Right ventricle myocardium superior (tissue), 1 donor: ENCODE results near the gene DVL1. TPM values are rescaled to one million over a fixed set of nuclear protein-coding genes. Genes with fewer than 3 reads are reported as not detected.

Experiments
- ATAC-seq: fragments of 200-7000 bp; cut with Tn5 transposase; one replicate; pipeline ENCODE4 v1.9.1; 2020; ENCODE audit warnings: mild to moderate bottlenecking; ENCODE audit not compliant: poor library complexity
- DNase-seq: peaks from one replicate; pipeline ENCODE4 v3.0.0-alpha.2; 2020
- intact Hi-C: fragments of 100-400 bp; cut with DNase I; formaldehyde crosslinking; loops from one replicate; pipeline ENCODE4 v1.11.2; 2022
- total RNA-seq: library from RNA; stranded (reverse); fragmentation: NEBNext Ultra II Directional; extraction: Animal tissue kit (Norgen Biotek cat#: 25700); gene quantifications from one replicate; pipeline ENCODE4 v1.2.1, GENCODE V29; 2021
- donor health status: DM: no; HTN: yes; CAD: no; lungs with severe emphysema.

Gene DVL1
- total RNA-seq, 1 donor from 2014 or later = 126 TPM

DNA sequence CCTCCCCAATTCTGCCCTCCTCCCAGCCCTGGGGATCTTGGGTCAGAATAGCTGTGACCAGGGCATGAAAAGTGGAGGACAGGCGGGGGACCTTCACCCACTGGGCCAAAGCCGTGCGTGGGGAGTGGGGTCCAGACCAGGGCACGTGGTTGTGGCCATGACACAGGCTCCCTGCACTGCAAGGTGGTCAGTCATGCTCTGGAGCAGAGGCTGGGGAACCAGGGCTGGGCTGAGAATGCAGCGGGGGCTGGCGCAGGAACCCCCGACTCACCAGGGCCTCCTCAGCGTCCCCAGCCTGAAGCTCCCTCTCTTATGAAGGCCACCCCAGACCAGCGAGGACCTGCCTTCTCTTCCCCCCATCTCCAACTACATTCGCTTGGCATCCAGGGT is 2.7 kb downstream of the DVL1 start:
- ATAC-seq (no peak), DNase-seq (no peak)
- intact Hi-C loops = no loop called here

DNA sequence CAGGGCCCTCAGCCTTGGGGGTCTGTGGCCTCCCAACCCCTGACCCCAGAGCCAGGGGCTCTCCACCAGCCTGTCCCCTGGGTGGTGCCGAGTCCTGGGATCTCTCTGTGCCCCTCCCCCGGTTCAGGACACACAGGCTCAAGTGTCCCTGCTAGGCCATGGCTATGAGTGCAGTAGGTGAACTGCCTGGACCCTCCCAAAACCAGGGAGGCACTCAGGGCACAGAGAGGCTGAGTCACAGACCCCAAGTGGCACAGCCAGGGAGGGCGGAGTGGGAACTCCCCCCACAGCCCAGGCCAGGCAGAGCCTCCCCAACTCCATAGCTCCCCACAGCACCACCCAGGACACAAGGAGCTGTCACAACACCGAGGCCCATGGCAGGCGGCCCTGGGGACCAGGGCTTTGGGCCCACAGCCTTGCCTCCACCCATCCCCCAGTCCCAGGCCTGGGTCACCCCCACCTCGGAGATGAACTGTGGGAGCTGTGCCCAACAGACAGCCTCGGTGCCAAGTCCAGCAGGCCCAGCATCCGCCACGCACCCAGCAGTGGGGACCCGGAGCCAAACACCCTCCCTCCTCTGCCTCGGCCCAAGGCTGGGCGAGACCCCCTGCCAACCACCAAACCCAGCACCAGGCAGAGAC is 3.2 kb downstream of the DVL1 start:
- ATAC-seq (peak; percentile 14), DNase-seq (no peak)
- intact Hi-C loops = no loop called here

DNA sequence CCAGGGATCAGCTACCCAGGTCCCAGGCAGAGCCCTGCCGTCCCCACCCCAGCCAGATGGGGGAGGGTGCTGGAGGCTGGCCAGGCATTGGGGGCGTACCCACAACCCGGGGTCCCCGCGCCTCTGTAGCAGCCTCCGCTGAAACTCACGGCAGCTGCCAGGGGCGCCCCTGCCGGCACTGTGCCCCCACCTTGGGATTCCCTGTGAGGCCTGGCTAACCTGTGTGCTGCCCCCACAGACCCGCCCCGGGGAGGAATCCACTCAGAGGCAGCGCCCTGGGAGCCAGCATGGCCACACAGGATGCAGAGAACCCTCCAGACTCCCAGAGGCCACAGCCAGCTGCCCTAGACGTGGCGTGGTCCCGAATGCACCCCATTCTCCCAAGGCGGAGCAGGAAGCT is 3.8 kb downstream of the DVL1 start:
- DNase-seq (no peak), ATAC-seq (no peak)
- intact Hi-C loops = no loop called here

DNA sequence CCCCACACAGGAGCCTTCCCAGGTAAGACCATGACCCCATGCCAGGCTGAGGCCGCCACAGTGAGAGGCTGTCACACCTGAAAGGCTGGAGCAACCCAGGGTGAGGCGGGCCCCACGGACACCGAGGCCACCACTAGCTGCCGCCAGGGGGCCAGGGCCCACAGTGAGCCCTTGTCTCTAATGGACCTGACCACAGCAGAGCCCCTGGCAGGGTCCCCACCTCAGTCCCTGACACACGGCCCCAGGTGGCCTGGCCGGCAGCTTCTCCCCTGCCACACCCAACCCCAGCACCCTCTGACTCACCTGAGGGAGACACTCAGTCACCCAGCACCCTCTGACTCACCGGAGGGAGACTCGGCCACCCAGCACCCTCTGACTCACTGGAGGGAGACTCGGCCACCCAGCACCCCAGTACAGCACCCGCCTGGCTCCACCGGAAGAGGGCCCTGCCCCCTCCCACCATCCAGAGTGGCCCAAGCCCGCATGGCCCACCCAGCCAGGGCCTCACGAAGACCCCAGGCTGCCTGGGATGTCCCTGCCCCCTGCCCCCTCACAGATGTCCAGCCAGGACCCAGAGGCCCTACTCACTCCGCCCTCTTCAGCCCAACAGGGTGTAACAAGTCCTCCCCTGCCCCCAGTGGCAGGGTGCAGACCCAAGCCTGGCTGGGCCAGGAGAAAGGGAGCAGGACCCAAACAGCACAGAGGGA is 4.4 kb downstream of the DVL1 start:
- ATAC-seq (no peak), DNase-seq (no peak)
- intact Hi-C loops = no loop called here

DNA sequence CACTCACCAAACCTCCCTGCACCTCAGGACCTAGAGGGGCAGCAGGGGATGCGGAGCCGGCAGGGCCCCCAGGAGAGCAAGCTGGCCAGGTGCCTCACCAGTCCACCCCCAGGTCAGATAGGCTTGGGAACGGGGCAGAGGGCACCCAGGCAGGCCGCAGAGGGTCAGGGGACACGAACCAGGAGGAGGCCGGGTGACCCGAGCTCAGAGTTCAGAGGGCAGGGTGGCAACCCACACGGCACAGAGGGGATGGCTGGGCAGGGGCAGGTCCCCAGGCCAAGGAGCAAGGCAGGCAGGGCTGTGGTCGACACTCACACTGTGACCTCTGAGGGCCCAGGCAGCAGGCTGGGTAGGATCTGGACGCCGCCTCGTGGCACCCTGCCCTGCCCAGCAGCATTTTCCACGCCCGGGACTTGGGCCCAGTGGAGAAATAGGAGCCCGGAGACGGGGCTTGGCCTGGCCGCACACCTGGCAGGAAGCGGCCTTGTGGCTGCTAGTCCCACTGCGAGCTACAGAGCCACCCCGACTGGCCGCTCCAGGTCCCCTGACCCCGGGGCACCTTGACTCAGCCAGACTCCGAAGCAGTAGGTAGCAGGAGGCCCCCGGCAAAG is 5.3 kb downstream of the DVL1 start:
- ATAC-seq (peak; percentile 22), DNase-seq (no peak)
- intact Hi-C loops = no loop called here

DNA sequence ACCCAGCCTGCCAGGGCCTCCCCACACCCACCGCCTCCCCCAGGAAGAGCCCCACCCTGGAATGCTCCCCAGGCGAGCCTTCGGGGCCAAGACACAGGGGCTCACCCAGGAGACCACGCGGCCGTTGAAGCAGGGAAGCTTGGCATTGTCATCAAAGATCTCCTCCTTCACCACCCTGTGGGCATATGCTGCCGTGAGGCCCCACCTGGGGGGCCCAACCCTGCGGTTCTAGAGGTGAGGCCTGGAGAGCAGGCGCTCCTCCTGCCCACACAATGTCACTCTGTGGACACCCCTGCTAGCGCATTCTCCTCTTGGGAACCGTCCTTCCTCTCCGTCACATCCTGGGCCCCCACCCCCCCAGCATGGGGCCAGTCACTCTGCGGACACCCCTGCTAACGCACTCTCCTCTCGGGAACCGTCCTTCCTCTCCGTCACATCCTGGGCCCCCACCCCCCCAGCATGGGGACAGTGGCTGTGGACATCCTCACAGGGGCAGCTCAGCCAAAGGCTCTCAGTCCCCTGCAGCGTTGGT is 6.6 kb downstream of the DVL1 start:
- no peak for ATAC-seq
- intact Hi-C loops = no loop called here
- no peak for DNase-seq

DNA sequence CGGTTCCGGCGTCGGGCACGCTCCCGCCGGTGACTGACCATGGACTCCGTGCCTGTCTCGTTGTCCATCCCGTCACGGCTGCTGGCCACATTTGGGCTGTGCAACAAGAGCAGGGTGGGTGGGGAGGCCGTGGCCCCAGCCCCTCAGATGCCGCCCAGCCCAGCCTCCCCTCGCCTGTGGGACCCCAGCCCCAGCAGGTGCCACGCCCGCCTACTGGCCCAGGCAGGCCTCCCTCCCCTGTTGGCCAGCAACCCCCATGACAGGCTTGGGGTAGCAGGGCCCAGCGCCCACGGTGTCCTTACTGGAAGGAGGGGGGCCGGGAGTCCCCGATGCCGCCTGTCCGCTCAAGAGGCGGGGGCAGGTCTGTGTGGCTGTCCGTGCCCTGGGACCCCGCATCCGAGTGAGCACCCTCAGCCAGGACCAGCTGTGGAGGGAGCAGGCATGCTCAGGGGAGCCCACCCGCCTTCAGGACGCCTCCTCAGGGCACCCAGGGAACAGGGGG is 7.1 kb downstream of the DVL1 start:
- no peak for ATAC-seq
- intact Hi-C loops = no loop called here
- DNase-seq = no peak

DNA sequence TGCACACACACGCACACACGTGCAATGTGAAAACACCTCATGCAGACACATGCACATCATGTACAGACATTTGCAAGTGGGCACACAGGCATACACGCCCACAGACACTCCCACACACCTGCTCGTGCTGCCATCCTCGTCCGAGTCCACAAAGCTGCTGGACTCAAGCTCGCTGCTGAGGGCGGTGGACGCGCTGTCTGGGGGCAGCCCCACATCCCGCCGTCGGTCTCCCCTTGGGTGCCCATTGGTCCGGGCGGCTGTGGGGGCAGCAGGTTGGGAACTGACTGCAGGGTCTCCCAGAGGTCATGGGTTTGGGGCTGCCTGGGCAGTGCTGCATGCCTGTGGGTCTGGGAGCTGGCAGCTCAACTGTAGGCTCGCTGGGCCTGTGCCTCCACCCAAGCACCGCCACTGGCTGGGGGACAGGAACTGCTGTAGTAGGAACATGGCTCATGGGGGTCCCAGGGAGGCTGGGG is 7.6 kb downstream of the DVL1 start:
- intact Hi-C loops = no loop called here
- ATAC-seq (no peak), DNase-seq (no peak)

DNA sequence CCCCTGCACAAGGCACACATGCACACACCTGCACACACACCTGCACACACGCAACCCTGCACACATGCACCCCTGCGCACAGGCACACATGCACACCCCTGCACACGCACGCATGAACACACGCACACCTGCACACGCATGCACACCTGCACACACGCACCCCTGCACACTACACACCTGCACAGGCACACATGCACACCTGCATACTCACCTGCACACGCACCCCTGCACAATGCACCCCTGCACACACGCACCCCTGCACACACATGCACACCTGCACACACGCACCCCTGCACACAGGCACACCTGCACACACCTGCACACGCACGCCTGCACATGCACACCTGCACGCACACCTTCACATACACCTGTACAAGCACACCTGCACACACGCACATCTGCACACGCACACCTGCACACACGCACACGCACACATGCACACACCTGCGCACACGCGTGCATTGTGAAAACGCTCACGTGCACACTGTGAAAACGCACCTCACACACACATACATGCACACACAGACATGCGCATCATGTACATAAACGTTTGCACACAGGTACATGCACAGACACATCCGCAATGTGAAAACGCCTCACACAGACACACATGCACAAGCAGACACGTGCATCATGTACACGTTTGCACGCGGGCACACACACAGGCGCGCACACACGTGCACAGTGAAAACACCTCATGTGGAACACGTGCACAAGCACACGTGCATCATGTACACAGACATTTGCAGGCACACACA is 8.2 kb downstream of the DVL1 start:
- DNase-seq (no peak), ATAC-seq (no peak)
- intact Hi-C loops = no loop called here

DNA sequence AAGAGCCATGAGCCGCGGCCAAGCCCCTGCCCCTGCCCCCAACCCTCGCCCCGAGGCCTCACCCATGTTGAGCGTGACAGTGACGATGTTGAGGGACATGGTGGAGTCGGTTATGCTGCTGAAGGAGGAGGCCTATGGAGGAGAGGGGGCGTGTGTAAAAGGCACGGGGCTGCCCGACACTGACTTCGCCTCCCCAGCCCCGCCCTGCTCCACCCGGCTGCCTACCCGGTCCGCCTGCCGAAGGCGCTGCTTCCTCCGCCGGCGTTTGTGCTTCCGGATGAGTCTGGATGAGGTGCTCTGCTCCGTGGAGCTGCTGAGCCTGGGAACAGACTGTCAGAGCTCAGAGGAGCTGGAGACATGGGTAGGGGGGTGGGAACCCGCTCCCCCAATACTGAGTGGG is 9.0 kb downstream of the DVL1 start:
- DNase-seq = no peak
- intact Hi-C loops = no loop called here
- ATAC-seq = no peak

DNA sequence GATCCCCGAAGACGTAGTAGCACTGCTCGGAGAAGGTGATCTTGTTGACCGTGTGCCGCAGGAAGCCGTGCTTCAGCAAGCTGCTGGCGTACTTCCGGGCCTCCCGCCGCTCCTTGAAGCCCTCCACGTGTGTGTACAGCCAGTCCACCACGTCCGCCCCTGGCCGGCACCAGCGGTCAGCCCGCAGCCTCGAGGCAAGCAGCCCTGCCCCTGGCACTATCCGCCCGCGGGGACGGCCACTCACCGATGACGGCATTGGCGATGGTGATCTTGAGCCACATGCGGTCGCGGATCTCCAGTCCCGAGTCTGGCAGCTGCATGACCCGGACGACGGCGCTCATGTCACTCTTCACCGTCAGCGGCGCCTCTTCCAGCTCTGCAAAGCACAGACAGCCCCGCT is 10.9 kb downstream of the DVL1 start:
- no peak for DNase-seq
- intact Hi-C loops = no loop called here
- ATAC-seq = no peak

DNA sequence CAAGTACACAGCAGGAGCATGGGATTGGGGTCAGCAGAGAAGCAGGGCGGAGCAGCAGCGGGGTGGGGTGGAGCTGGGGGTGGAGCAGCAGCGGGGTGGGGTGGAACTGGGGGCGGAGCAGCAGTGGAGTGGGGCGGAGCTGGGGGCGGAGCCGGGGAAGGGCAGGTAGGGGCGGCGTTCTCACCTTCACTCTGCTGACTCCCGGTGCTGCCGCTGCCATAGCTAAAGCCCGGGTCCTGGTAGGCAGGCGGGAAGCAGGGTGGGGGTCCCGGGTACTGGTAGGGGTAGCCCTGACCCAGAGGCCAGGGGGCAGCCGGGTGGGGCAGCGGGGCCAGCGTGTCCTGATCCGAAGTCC is 11.4 kb downstream of the DVL1 start:
- DNase-seq (no peak), ATAC-seq (no peak)
- intact Hi-C loops = no loop called here

DNA sequence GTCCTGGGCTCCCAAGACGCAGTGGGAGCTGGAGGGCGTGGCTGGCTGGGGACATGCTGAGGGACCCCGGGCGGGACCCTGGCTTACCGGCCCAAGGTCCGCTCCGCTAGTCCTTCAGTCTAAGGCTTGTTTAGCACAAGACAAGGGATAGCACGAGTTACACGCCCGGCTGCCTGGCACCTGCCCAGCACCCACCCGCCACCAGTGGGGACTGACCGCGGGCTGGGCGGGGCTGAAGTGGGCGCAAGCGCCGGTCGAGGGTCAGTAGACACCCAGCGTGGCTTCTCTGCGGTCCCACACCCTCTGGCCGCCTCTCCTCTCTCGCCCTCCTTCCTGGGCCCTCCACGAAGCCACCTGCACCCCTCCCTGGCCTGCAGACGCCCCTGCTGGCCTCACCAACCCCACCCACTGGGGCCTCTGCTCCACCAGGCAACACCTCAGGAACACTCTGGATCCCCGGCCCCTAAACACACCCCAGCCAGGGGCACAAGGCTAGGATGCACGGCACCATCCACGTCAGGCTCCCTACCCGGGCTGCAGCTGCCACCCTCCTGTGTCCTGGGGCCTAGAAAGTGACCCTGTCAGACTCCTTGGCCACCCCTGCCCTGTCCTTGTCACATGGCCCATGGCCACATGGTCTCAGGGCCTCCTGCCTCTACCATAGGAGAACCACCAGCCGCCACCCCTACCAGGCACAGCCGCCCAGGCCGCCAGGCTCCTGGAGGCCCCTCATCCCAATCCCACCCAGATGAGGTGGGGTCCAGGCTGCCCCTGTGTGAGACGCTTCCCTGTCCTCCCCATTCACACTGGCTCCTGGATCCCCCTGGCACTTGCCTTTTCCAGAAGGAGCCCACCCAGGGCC is 12.1 kb downstream of the DVL1 start:
- ATAC-seq = no peak
- intact Hi-C loops = no loop called here
- no peak for DNase-seq

DNA sequence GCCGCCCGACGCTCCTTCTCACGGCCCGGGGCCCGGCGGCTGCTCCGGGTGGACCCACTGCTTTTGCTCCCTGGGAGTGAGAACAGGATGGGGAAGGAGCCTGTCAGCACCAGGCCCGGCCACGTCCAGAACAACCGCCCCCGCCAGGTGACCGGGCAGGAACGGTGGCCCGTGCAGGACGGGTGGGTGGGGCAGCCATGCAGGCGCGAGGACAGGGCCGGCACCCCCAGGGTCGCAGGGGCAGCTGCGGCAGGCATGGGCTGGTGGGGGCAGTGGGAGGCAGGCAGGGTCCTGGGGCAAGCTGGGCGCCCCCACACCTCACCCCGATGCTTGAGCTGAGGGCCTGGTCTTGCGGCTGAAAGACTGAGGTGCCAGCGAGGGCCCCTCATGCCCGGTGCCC is 12.8 kb downstream of the DVL1 start:
- intact Hi-C loops = no loop called here
- ATAC-seq (no peak), DNase-seq (no peak)

DNA sequence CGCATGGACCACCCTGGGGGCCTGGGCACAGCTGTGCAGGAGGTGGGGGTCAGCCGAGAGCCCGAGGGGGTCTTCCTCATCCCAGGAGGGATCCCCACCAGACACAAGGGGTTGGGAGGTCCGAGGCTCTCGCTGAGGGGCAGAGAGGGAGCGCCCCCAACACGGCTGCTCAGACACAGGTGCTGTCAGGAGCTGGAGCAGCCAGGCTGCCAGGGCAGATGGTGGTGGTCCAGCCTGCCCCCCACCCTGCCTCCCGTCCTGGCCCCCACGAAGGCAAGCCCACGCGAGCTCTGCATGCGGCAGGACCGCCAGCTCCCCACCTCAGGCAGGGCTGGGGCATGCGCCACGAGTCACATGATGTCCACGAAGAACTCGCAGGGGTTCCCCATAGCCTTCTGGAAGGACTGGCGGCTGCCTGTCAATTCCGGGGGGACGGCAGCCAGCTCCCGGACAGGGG is 13.4 kb downstream of the DVL1 start:
- ATAC-seq (no peak), DNase-seq (no peak)
- intact Hi-C loops = no loop called here

DNA sequence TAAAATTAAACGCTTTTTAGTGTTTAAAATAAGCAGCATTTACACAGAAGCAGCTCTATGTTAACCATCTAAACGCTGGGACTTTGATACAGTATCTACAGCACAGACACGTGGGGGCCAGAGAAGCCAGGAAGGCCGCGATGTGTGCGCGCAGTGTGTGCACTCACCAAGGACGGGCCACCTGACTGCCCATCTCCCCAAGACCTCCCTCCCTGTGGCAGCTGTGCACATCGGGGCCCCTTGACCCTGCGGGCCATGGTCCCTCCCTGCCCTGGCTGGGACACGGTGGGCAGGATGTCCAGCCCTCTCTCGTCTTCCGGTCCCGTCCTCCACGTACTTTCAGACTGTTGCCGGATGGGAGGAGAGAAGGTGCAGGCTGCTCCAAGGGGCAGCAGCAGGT is 13.9 kb downstream of the DVL1 start:
- DNase-seq (no peak), ATAC-seq (no peak)
- intact Hi-C loops = no loop called here

DNA sequence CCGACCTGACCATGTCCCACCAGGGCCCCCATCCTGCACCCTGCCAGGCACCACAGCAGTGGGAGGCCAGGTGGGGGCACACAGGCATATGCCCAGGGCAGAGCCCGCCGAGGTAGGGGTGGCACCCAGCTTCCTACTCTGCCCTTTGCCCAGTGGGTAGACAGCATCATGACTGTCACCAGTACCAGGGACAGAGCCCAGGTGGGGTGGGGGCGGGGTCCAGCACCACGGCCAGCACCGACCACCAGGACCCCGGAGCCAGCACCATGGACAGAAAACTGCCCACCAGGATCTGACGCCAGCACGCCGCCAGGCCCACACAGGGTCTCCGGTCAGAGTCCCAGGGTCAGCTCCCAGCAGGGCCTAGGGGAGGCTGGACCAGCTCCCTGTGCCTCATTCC is 14.4 kb downstream of the DVL1 start:
- intact Hi-C loops = no loop called here
- ATAC-seq (no peak), DNase-seq (no peak)

DNA sequence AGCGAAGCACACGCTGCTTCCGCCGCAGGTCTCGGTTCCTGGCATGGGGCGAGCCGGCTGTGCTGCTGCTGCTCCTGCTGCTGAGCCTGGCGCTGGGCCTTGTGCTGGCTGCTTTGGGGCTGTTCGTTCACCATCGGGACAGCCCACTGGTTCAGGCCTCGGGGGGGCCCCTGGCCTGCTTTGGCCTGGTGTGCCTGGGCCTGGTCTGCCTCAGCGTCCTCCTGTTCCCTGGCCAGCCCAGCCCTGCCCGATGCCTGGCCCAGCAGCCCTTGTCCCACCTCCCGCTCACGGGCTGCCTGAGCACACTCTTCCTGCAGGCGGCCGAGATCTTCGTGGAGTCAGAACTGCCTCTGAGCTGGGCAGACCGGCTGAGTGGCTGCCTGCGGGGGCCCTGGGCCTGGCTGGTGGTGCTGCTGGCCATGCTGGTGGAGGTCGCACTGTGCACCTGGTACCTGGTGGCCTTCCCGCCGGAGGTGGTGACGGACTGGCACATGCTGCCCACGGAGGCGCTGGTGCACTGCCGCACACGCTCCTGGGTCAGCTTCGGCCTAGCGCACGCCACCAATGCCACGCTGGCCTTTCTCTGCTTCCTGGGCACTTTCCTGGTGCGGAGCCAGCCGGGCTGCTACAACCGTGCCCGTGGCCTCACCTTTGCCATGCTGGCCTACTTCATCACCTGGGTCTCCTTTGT is 15.5 kb downstream of the DVL1 start:
- peak; percentile 2 for ATAC-seq
- intact Hi-C loops = no loop called here
- no peak for DNase-seq
